ENCODE measurements around the gene DPP8.
"Not testable (repeated sequence)": the region's sequence is repeated elsewhere in the genome, so short reads cannot be mapped to it uniquely, and the experiment has no call there.

DPP8 gene

GRCh38 chr15:65512807-65513416 lies 4.6 kb downstream of the DPP8 start:
- no peaks in the 10 kb centered on the region for H3K9me3 ChIP-seq (ENCODE audit: low read length)
- H2AFZ ChIP-seq (ENCODE audit: low read depth, low read length) = no peak overlapping the region
- H3K4me3 ChIP-seq (ENCODE audit: low read length) = no peak overlapping the region
- H3K36me3 ChIP-seq (ENCODE audit: insufficient read depth, low read length) = peaks cover 47% of the 10 kb centered on the region
- no peaks in the 10 kb centered on the region for H3K27me3 ChIP-seq (ENCODE audit: insufficient read depth, low read length)
- peaks cover 16% of the 10 kb centered on the region for H3K4me1 ChIP-seq (ENCODE audit: insufficient read depth, low read length)

- Histone ChIP-seq H3K9me3 (ENCODE audit: low read length) (no peaks in the 10 kb centered on the region), H2AFZ (ENCODE audit: low read depth, low read length) (no peak overlapping the region), H3K4me1 (ENCODE audit: insufficient read depth, low read length) (peaks cover 16% of the 10 kb centered on the region), H3K4me3 (ENCODE audit: low read length) (no peak overlapping the region), H3K36me3 (ENCODE audit: insufficient read depth, low read length) (peaks cover 49% of the 10 kb centered on the region), H3K27me3 (ENCODE audit: insufficient read depth, low read length) (no peaks in the 10 kb centered on the region)
These were observed 5.3 kb downstream of the DPP8 start for GRCh38 chr15:65512189-65512588.

GRCh38 chr15:65509321-65509720 lies 8.2 kb downstream of the DPP8 start:
- H3K4me3 ChIP-seq (ENCODE audit: low read length) = no peak overlapping the region
- no peaks in the 10 kb centered on the region for H3K4me1 ChIP-seq (ENCODE audit: insufficient read depth, low read length)
- peaks cover 58% of the 10 kb centered on the region for H3K36me3 ChIP-seq (ENCODE audit: insufficient read depth, low read length)
- H3K9me3 ChIP-seq (ENCODE audit: low read length) = no peaks in the 10 kb centered on the region
- H2AFZ ChIP-seq (ENCODE audit: low read depth, low read length) = no peak overlapping the region
- no peaks in the 10 kb centered on the region for H3K27me3 ChIP-seq (ENCODE audit: insufficient read depth, low read length)

DNA sequence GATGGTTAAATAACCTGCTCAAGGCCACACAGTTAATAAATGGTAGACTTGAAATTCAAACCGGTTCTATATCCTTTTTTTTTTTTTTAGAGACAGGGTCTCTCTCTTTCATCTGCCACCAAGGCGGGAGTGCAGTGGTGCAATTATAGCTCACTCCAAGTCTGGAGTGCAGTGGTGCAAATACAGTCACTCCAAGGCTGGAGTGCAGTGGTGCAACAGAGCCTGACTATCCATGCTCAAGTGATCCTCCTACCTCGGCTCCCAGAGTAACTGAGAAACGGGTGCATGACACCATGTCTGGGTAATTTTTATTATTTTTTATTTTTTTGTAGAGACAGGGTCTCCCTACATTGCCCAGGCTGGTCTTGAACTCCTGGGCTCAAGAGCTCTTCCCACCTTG lies 23.4 kb downstream of the DPP8 start:
- Histone ChIP-seq H3K9me3 (ENCODE audit: low read length) (no peaks in the 10 kb centered on the region), H3K4me3 (ENCODE audit: low read length) (no peak overlapping the region), H3K36me3 (ENCODE audit: insufficient read depth, low read length) (peaks cover 61% of the 10 kb centered on the region), H3K27me3 (ENCODE audit: insufficient read depth, low read length) (no peaks in the 10 kb centered on the region), H2AFZ (ENCODE audit: low read depth, low read length) (no peak overlapping the region), H3K4me1 (ENCODE audit: insufficient read depth, low read length) (no peaks in the 10 kb centered on the region)

DNA sequence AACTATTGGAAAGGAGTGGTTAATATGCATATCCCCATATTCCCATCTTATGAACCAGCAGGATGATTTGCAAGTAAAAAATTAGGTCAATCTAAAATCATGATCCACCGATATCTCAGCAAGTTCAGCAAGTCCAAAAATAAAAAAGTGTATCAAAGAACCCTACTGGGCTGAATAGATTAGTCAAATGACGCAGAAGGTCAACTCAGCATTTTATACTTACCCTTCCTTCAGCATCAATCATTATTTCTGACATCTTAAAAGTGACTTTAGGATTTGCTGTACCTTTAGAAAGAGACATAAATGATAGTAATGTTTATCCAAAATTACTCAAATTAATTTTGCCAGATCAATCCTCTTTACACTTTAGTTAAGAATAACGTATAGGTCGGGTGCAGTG lies 32.6 kb downstream of the DPP8 start:
- no peaks in the 10 kb centered on the region for H3K27me3 ChIP-seq (ENCODE audit: insufficient read depth, low read length)
- H2AFZ ChIP-seq (ENCODE audit: low read depth, low read length) = no peak overlapping the region
- H3K4me3 ChIP-seq (ENCODE audit: low read length) = no peak overlapping the region
- no peaks in the 10 kb centered on the region for H3K4me1 ChIP-seq (ENCODE audit: insufficient read depth, low read length)
- H3K9me3 ChIP-seq (ENCODE audit: low read length) = no peaks in the 10 kb centered on the region
- H3K36me3 ChIP-seq (ENCODE audit: insufficient read depth, low read length) = peaks cover 62% of the 10 kb centered on the region

DNA sequence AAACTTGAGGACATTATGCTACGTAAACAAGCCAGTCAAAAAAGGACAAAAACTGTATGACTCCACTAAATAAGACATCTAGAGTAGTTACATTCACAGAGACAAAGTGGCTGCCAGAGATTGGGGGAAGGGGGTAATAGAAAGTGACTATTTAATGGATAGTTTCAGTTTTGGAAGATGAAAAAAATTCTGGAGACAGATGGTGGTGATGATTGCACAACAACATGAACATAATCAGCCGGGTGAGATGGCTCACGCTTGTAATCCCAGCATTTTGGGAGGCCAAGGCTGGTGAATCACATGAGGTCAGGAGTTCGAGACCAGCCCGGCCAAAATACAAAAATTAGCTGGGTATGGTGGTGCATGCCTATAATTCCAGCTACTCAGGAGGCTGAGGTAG lies 40.6 kb downstream of the DPP8 start:
- Histone ChIP-seq H3K4me1 (ENCODE audit: insufficient read depth, low read length) (no peaks in the 10 kb centered on the region), H3K9me3 (ENCODE audit: low read length) (no peaks in the 10 kb centered on the region), H2AFZ (ENCODE audit: low read depth, low read length) (no peak overlapping the region), H3K4me3 (ENCODE audit: low read length) (no peak overlapping the region), H3K27me3 (ENCODE audit: insufficient read depth, low read length) (no peaks in the 10 kb centered on the region), H3K36me3 (ENCODE audit: insufficient read depth, low read length) (peaks cover 69% of the 10 kb centered on the region)

DNA sequence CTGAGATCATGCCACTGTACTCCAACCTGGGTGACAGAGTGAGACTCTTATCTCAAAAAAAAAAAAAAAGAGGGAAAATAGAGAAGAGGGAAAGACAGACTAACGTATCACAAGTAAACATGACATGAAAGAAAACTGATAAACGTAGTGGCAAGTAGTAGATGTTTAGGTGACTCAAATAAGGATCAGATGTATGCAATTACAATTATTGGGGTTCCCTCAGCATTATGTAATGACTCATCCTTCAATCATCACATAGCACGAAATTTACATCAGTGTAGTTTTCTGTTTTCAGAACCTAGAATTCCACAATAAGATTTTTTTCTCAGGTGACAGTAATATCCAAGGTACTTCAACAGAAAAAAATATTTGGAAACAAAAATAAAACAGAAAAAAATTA lies 46.6 kb downstream of the DPP8 start:
- H3K36me3 ChIP-seq (ENCODE audit: insufficient read depth, low read length) = peaks cover 65% of the 10 kb centered on the region

DNA sequence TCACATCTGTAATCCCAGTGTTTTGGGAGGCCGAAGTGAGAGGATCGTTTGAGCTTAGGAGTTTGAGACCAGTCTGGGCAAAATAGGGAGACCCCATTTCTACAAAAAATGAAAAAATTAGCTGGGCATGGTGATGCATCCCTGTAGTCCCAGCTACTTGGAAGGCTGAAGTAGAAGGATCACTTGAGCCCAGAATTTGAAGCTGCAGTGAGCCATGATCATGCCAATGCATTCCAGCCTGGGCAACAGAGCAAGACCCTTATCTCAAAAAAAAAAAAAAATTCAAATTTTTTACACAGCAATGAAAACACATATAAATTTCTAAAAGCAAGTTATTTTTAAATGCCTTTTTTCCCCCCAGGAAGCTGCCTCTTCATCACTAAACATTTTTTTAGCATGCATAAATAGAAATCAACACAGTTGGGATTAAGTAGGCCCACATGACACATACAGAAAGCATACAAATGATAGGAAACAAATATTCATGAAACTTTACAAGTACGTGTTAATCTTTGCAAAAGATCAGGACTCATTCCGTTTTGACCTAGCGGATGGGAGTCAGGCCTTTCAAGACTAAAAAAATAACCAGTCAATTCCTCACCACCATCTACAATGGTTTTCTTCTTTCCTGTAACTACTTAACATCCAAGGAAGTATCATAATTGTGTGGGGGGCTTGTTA lies 49.1 kb downstream of the DPP8 start:
- H3K9me3 ChIP-seq (ENCODE audit: low read length) = no peaks in the 10 kb centered on the region
- no peak overlapping the region for H2AFZ ChIP-seq (ENCODE audit: low read depth, low read length)
- H3K36me3 ChIP-seq (ENCODE audit: insufficient read depth, low read length) = peaks cover 64% of the 10 kb centered on the region
- H3K4me1 ChIP-seq (ENCODE audit: insufficient read depth, low read length) = no peaks in the 10 kb centered on the region
- H3K4me3 ChIP-seq (ENCODE audit: low read length) = no peak overlapping the region
- H3K27me3 ChIP-seq (ENCODE audit: insufficient read depth, low read length) = no peaks in the 10 kb centered on the region

More for the DNA sequence above, 46.6 kb downstream of the DPP8 start:
- Histone ChIP-seq H3K9me3 (ENCODE audit: low read length) (no peaks in the 10 kb centered on the region), H3K4me1 (ENCODE audit: insufficient read depth, low read length) (no peaks in the 10 kb centered on the region), H3K4me3 (ENCODE audit: low read length) (no peak overlapping the region), H3K27me3 (ENCODE audit: insufficient read depth, low read length) (no peaks in the 10 kb centered on the region), H2AFZ (ENCODE audit: low read depth, low read length) (no peak overlapping the region)

- Histone ChIP-seq H3K4me1 (ENCODE audit: insufficient read depth, low read length) (no peaks in the 10 kb centered on the region), H3K9me3 (ENCODE audit: low read length) (no peaks in the 10 kb centered on the region), H3K27me3 (ENCODE audit: insufficient read depth, low read length) (no peaks in the 10 kb centered on the region), H3K36me3 (ENCODE audit: insufficient read depth, low read length) (peaks cover 58% of the 10 kb centered on the region), H3K4me3 (ENCODE audit: low read length) (no peak overlapping the region), H2AFZ (ENCODE audit: low read depth, low read length) (no peak overlapping the region)
These were observed 50.6 kb downstream of the DPP8 start for GRCh38 chr15:65466901-65467300.

GRCh38 chr15:65463096-65463495 lies 54.4 kb downstream of the DPP8 start:
- H3K9me3 ChIP-seq (ENCODE audit: low read length); H3K4me3 ChIP-seq (ENCODE audit: low read length); H3K27me3 ChIP-seq (ENCODE audit: insufficient read depth, low read length); H2AFZ ChIP-seq (ENCODE audit: low read depth, low read length); H3K4me1 ChIP-seq (ENCODE audit: insufficient read depth, low read length): not testable (repeated sequence)
- H3K36me3 ChIP-seq (ENCODE audit: insufficient read depth, low read length) = peaks cover 73% of the 10 kb centered on the region

DNA sequence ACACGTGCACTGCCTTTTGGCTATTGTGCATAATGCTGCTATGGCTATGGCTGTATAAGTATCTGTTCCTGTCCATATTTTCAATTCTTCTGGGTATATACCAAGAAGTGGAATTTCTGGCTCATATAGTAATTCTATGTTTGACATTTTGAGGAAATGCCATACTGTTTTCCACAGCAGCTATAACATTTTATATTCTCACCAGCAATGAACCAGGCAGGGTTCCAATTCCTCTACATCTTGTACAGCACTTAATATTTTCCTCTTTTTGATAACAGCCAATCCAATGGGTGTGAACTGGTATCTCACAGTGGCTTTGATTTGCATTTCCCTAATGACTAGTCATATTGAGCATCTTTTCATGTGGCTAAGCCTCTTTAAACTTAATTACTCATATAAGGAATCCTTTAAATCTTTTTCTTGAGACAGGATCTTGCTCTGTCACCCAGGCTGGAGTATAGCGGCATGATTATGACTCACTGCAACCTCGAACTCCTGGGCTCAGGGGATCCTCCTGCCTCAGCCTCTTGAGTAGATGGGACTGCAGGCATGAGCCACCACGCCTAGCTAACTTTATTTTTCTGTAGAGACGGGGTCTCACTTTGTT lies 56.6 kb downstream of the DPP8 start:
- H3K36me3 ChIP-seq (ENCODE audit: insufficient read depth, low read length) = peaks cover 66% of the 10 kb centered on the region
- H3K4me1 ChIP-seq (ENCODE audit: insufficient read depth, low read length) = no peaks in the 10 kb centered on the region
- H2AFZ ChIP-seq (ENCODE audit: low read depth, low read length) = no peak overlapping the region
- no peaks in the 10 kb centered on the region for H3K27me3 ChIP-seq (ENCODE audit: insufficient read depth, low read length)
- no peak overlapping the region for H3K4me3 ChIP-seq (ENCODE audit: low read length)
- no peaks in the 10 kb centered on the region for H3K9me3 ChIP-seq (ENCODE audit: low read length)

- H3K36me3 ChIP-seq (ENCODE audit: insufficient read depth, low read length) = peaks cover 67% of the 10 kb centered on the region
- not testable (repeated sequence) for H3K4me1 ChIP-seq (ENCODE audit: insufficient read depth, low read length); H3K4me3 ChIP-seq (ENCODE audit: low read length); H2AFZ ChIP-seq (ENCODE audit: low read depth, low read length); H3K9me3 ChIP-seq (ENCODE audit: low read length); H3K27me3 ChIP-seq (ENCODE audit: insufficient read depth, low read length)
These were observed 62.2 kb downstream of the DPP8 start for GRCh38 chr15:65455256-65455655.

DNA sequence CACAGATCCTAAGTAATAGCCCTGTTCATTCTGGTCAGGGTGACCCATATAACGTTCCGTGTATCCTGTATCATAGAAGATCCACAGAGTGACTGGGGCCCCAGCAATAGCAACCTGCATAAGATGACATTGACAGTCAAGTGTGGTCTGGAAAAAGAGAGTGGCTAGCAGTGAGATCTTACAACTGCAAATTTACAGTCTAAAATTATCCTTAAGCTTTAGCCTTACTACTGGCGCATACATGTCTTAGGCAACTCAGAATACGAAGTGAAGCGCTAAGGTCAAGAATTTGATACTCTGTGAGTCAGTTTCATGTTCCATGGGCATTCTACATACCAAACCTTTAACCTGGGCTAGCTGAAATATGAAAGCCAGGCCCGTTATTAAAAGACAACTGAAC lies 65.5 kb downstream of the DPP8 start:
- Histone ChIP-seq H3K9me3 (ENCODE audit: low read length) (no peaks in the 10 kb centered on the region), H3K4me3 (ENCODE audit: low read length) (no peak overlapping the region), H3K36me3 (ENCODE audit: insufficient read depth, low read length) (peaks cover 64% of the 10 kb centered on the region)

More for the DNA sequence above, 65.5 kb downstream of the DPP8 start:
- H3K4me1 ChIP-seq (ENCODE audit: insufficient read depth, low read length) = no peaks in the 10 kb centered on the region
- no peaks in the 10 kb centered on the region for H3K27me3 ChIP-seq (ENCODE audit: insufficient read depth, low read length)
- no peak overlapping the region for H2AFZ ChIP-seq (ENCODE audit: low read depth, low read length)

All from neuron (in vitro differentiated cells).